Coronary artery (tissue), 2 donors: Measurements from ENCODE around the gene KLHL34.
A peak's percentile ranks its signal among the peaks of the same experiment; 100 is the strongest.

Experiments used
- DNase-seq: peaks from one replicate; pipeline ENCODE4 v3.0.0-alpha.2; 2017; ENCODE audit warnings: low spot score
- H3K27ac ChIP-seq, 2 donors: fragments of 200-600 bp; sonication (generic); one replicate each; pipeline ENCODE4 v1.5.1; 2016 to 2019
- H3K4me3 ChIP-seq: fragments of 200-600 bp; sonication (generic); 2 replicates; pipeline ENCODE4 v1.5.1; 2016; ENCODE audit warnings: mild to moderate bottlenecking, moderate library complexity
- TF ChIP-seq, protein P1 (sequence below): fragments of 200-600 bp; sonication (generic); IDR thresholded peaks from one replicate; pipeline ENCODE4 v1.5.1; 2019; ENCODE audit warnings: antibody characterized with exemption

Gene KLHL34

DNA sequence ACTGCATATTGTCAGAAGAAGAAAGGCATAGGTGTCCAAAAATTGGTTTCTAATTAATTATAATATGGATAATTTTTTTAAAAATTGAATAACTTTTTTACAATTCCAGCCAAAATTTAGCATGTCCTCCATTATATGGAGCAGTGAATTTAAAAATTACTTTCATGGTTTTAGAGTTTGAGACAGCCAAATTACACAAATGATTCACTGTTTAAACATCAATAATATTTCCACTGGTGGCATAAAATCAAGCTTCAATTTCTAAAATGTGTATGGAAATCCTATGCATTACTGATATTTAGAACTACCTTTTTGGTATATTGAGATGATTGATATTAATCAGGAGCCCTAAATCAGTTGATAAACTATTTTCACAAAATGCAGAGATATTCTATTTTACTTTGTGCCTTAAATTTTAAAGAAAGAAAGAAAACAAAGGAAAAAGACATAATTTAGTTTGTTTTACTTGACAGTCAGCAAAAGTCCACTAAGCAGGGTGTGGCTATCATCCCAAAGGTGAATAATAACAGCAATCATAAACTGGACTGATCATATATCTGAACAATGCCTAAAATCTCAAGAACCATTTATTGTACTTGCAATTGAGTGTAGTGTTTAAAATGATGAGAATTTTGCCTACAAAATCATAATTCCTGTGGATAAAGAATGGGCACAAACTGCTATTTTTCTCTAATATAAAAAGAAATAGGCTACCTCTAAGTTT lies 34.2 kb downstream of the KLHL34 start:
- Histone ChIP-seq H3K27ac (no peak overlapping the region), H3K4me3 (no peak overlapping the region)
- TF ChIP-seq, protein P1, sequence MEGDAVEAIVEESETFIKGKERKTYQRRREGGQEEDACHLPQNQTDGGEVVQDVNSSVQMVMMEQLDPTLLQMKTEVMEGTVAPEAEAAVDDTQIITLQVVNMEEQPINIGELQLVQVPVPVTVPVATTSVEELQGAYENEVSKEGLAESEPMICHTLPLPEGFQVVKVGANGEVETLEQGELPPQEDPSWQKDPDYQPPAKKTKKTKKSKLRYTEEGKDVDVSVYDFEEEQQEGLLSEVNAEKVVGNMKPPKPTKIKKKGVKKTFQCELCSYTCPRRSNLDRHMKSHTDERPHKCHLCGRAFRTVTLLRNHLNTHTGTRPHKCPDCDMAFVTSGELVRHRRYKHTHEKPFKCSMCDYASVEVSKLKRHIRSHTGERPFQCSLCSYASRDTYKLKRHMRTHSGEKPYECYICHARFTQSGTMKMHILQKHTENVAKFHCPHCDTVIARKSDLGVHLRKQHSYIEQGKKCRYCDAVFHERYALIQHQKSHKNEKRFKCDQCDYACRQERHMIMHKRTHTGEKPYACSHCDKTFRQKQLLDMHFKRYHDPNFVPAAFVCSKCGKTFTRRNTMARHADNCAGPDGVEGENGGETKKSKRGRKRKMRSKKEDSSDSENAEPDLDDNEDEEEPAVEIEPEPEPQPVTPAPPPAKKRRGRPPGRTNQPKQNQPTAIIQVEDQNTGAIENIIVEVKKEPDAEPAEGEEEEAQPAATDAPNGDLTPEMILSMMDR = no peak
- DNase-seq = no peak

DNA sequence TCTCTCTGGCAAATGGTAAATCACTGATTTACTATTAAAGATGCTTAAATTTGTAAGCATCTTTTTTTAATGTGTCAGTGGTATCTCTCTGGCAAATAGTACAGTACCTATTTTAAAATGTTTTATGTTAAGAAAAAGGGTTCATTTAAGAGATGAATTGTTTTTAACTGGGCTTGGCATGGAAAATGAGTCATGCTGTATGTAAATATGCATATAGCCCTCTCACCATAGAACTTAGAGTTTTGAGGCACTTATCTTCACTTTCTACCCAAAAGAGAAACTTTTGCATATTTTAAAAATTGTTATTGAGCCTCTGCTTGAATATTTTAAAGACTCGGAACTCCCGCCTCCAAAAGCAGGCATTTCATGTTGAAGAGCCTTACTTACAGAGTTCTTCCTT lies 37.9 kb downstream of the KLHL34 start:
- TF ChIP-seq, protein P1 = no peak
- no peak for DNase-seq
- Histone ChIP-seq H3K4me3 (no peak overlapping the region), H3K27ac (no peak overlapping the region)

DNA sequence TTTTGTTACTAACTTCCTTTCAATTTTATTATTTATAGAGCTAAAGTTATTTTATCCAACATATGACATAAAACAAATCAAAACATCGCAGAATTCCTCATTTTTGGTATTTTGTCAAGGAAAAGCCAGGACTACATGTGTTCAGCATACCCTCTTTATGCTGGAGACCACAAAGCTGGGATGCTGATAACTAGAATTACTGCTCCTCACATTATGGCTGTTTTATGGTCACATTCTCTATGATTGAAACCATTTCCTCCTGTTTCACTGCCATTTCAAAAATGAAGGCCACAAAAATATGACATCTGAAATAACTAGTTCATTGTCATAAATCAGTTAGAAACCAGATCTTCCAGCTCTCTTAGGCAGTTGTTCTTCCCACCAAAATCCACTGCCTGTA lies 41.7 kb downstream of the KLHL34 start:
- DNase-seq = no peak
- Histone ChIP-seq H3K27ac (no peak overlapping the region), H3K4me3 (no peak overlapping the region)
- TF ChIP-seq, protein P1 = no peak

DNA sequence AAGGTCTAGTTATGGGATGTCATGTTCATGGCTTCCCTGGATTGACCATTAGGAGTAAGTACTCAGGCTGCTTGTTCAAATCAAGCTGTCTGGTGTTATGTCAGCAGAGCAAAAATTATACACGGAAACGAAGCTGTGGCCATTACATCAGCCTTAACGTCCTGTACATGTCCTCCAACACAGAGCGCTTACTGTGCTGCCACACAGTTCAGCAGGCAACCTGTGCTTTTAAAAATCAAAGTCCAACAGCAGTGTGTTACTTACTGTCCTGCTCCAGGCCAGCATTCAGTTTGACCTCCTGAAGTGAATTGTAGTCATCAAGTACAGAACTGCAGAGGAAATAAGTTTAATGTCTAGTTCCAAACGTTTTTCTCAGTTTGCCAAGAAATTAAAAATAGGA lies 46.0 kb downstream of the KLHL34 start:
- H3K4me3 ChIP-seq = no peak overlapping the region
- peak overlapping the region; percentile 11 to 24 for H3K27ac ChIP-seq
- DNase-seq = no peak
- TF ChIP-seq, protein P1 = no peak

DNA sequence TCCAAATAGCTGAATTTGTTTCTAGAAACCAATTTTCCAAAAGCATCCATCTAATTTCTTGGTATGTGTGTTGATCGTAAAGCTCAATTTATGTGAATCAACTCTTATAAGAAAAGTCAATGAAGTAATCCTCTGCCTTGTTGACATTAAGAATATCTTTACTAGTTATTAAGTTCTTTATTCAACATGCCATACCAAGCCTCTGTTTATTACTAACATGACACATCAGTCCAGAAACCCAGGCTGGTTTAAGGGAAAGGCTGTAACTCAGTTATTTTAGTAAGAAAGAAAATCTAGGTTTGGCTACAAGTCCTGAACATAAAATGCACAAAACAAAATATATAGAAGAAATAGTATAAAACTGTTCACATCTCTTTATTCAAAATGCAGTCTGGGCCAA lies 48.0 kb downstream of the KLHL34 start:
- Histone ChIP-seq H3K4me3 (no peak overlapping the region), H3K27ac (no peak overlapping the region)
- TF ChIP-seq, protein P1 = no peak
- DNase-seq = no peak

DNA sequence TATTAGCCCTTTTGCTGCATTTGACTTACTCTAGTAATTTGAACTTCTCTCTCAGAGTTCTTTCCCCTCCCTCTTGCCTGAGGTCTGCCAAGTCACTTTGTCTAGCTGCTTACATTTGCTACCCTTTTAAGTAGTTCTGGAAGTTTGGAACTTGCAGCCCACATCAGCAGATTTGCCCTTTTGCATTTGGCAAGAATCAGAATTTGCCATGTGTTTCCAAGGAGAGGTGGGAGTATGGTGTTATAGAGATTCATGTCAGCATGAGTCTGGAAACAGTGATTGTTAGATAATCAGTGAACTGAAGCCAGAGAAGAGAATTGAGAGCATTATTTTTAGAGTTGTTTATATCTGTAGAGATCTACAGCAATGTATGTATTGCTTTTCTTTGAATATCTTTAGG lies 52.1 kb downstream of the KLHL34 start:
- no peak for DNase-seq
- no peak overlapping the region for H3K27ac ChIP-seq
- H3K4me3 ChIP-seq = no peak overlapping the region
- TF ChIP-seq, protein P1 = no peak
